Glutamatergic neuron (in vitro differentiated cells): ENCODE results near the gene TNS1. TPM values are rescaled to one million over a fixed set of nuclear protein-coding genes. Genes with fewer than 3 reads are reported as not detected.

Source experiments
- DNase-seq: peaks from one replicate; pipeline ENCODE4 v3.0.0; 2022
- H3K27ac Mint-ChIP-seq: one replicate; pipeline ENCODE4 v1.8.0; 2020; ENCODE audit warnings: mild to moderate bottlenecking, mixed read lengths, inconsistent platforms; ENCODE audit not compliant: unreplicated experiment
- H3K27me3 Mint-ChIP-seq: one replicate; pipeline ENCODE4 v1.8.0; 2020; ENCODE audit warnings: mild to moderate bottlenecking, moderate library complexity, mixed read lengths, inconsistent platforms; ENCODE audit not compliant: unreplicated experiment
- H3K36me3 Mint-ChIP-seq: one replicate; pipeline ENCODE4 v1.8.0; 2020; ENCODE audit warnings: mild to moderate bottlenecking, mixed read lengths, inconsistent platforms; ENCODE audit not compliant: unreplicated experiment
- H3K4me1 Mint-ChIP-seq: one replicate; pipeline ENCODE4 v1.8.0; 2020; ENCODE audit warnings: mild to moderate bottlenecking, low read depth, mixed read lengths, inconsistent platforms; ENCODE audit not compliant: unreplicated experiment
- H3K4me3 Mint-ChIP-seq: one replicate; pipeline ENCODE4 v1.8.0; 2020; ENCODE audit warnings: mild to moderate bottlenecking, mixed read lengths, inconsistent platforms; ENCODE audit not compliant: unreplicated experiment
- H3K9me3 Mint-ChIP-seq: one replicate; pipeline ENCODE4 v1.8.0; 2020; ENCODE audit warnings: mild to moderate bottlenecking, moderate library complexity, mixed read lengths, inconsistent platforms; ENCODE audit not compliant: unreplicated experiment
- CTCF ChIP-seq: fragments of 200-600 bp; sonication (generic); IDR thresholded peaks from one replicate; pipeline ENCODE4 v1.5.0; 2021; ENCODE audit not compliant: partially characterized antibody, unreplicated experiment
- total RNA-seq: library from RNA; stranded (reverse); fragmentation: NEBNext Ultra II Directional; extraction: Animal tissue kit (Norgen Biotek cat#: 25700); gene quantifications from one replicate; pipeline ENCODE4 v1.2.1, GENCODE V29; 2021; ENCODE audit not compliant: unreplicated experiment

The TNS1 gene
- total RNA-seq, 1 donor from 2014 or later = 3.2 TPM

DNA sequence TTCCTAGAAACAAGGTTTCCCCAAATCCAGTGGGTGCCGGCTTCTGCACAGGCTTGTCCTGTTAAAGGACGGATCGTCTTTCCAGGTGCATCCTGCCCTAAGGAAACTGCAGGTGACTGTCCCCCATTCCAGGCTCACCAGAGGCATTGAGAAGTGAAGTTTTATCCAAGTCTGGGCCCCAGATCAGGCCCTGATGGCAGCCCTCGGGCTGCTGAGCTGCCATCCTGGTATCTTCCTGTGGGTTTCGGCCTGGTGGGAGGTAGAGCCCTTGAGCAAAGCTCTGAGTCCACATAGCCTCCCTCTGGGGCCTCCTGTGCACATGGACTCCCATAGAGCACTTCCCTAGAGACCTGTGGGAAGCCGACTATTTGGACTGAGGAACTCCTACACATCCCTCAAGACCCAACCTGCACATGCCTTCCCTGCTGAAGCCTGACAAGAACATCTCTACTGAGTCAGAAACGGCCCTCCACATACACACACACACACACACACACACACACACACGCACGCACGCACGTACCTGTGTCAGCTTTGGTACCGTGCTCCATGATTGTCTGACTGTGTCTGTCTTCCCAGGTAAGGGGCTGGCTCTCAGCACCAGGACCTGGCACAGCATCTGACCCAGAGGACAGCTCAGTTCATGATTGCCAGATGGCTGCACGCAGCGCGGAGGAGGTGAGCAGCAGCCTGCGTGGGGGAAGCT, 16.4 kb downstream of the TNS1 start:
- Mint-ChIP-seq H3K4me3 (no peak overlapping the region), H3K27ac (no peak overlapping the region), H3K9me3 (peaks cover 5% of the 10 kb centered on the region), H3K4me1 (no peaks in the 10 kb centered on the region), H3K27me3 (no peaks in the 10 kb centered on the region), H3K36me3 (peaks cover 10% of the 10 kb centered on the region)
- TF ChIP-seq CTCF = no peak
- no peak for DNase-seq

DNA sequence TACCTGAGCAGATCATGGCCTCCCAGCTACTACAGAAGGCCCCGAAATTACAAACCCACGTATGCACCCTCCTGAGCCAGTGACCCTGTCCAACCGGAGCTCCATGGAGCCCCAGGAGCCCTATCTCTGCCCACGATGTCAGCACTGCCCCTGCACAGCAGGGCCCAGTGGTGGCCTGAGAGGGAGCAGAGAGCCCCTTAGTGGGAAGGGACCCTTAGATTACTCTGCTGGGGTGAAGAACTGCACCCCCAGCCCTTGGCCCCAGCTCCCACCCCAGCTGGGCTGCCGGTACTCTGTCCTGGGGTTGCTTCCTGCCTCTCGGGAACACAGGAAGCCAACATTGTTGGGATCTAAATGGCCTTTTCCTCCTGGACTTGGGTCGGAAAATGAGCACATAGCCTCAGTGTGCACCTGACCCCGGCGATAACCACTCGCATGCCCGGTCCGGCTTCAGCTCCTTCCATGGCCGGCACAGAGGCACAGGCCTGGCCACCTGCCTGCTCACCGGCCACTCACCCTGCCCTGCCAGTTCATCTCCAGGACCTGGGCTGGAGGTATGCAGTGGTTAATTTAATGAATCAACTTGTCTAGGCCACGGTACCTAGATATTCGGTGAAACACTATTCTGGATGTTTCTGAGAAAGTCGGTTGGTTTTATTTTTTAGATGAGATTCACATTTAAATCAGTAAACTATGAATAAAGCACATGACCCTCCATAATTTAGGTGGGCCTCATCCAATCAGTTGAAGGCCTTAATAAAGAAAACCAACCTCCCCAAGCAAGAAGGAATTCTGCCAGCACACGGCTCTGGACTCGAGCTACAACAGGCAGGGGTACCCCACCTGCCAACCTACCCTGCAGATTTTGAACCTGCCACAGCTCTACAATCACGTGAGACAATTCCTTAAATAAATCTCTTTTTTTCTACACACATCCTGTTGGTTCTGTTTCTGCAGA, 19.2 kb downstream of the TNS1 start:
- no peak overlapping the region for H3K4me3 Mint-ChIP-seq
- peak; percentile 9 for DNase-seq
- H3K4me1 Mint-ChIP-seq = peaks cover 4% of the 10 kb centered on the region
- no peak for TF ChIP-seq CTCF
- no peak overlapping the region for H3K27ac Mint-ChIP-seq
- peaks cover 8% of the 10 kb centered on the region for H3K27me3 Mint-ChIP-seq
- peaks cover 10% of the 10 kb centered on the region for H3K36me3 Mint-ChIP-seq
- H3K9me3 Mint-ChIP-seq = peaks cover 5% of the 10 kb centered on the region

DNA sequence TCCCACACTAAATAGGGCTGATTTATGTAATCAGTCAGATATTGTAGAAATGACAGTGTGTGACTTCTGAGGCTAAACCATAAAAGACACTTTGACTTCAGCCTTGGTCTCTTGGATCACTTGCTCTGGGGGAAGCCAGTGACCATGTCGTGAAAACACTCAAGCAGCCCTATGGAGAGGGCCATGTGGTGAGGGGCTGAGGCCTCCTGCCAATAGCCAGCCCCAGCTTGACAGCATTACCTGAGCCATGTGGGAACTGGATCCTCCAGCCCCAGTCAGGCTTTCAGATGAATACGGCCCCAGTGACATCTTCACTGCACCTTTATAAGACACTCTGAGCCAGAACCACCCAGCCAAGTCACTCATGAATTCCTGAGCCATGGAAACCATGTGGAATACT, 20.8 kb downstream of the TNS1 start:
- Mint-ChIP-seq H3K4me1 (peaks cover 4% of the 10 kb centered on the region), H3K36me3 (peaks cover 10% of the 10 kb centered on the region), H3K27ac (no peak overlapping the region), H3K4me3 (no peak overlapping the region), H3K27me3 (peaks cover 8% of the 10 kb centered on the region), H3K9me3 (peaks cover 5% of the 10 kb centered on the region)
- DNase-seq = no peak
- no peak for TF ChIP-seq CTCF

DNA sequence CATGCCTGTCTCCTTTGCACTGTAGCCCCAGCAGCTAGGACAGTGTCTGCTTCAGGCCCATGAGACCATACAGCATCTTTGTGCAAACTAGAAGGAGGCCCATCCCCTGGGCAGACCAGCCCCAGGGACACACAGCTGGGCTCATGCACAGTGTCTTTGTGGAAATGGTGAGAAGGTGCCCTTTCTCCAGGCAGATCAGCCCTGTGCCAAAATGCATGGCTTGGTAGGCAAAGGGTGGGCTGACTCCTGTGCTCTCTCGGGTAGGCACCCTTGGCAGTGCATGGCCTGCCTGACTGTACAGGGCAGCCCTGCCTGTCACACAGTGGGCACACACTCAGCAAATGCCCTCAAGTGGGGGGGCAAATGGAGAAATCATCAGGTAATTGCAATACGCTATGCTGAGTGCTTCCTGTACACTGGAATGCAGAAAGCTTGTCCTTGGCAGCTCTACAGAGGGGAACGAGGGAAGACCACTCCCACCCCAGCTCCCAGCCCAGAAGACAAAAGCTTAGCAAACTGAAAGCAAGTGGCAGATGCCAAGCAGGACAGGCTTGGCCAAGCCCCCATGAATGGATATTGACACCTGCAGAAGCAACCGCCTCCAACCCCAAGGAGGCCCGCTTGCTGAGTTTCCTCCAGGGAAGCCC, 21.6 kb downstream of the TNS1 start:
- no peak for DNase-seq
- no peak for TF ChIP-seq CTCF

More for the DNA sequence above, 21.6 kb downstream of the TNS1 start:
- Mint-ChIP-seq H3K9me3 (peaks cover 5% of the 10 kb centered on the region), H3K27ac (no peak overlapping the region), H3K4me1 (peaks cover 4% of the 10 kb centered on the region), H3K27me3 (peaks cover 8% of the 10 kb centered on the region), H3K36me3 (peaks cover 10% of the 10 kb centered on the region), H3K4me3 (no peak overlapping the region)
